Measurements from ENCODE around the gene PCDH19.

DNA sequence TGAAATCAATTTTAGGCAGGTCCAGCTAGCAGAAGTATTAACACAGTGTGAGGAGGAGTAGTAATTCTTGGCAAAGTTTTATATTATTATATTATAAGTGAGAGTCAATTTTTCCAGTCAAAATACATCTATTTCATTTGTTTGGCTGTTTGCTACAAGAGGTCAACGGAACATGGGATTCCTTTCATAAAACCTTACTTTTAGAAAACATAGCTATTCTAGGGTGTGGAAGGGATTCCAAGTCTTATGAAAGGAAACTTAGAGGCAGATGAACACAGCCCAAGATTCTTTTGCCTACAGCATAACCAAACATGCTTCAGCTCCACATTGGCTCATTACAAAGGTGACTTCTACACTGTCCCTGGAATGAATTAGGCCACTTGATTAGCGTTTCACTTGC is 29.9 kb upstream of the PCDH19 start:
- TF ChIP-seq POLR2AphosphoS5 (IDR thresholded peaks at IDR 0.05): no peak
- TF ChIP-seq, protein P1, sequence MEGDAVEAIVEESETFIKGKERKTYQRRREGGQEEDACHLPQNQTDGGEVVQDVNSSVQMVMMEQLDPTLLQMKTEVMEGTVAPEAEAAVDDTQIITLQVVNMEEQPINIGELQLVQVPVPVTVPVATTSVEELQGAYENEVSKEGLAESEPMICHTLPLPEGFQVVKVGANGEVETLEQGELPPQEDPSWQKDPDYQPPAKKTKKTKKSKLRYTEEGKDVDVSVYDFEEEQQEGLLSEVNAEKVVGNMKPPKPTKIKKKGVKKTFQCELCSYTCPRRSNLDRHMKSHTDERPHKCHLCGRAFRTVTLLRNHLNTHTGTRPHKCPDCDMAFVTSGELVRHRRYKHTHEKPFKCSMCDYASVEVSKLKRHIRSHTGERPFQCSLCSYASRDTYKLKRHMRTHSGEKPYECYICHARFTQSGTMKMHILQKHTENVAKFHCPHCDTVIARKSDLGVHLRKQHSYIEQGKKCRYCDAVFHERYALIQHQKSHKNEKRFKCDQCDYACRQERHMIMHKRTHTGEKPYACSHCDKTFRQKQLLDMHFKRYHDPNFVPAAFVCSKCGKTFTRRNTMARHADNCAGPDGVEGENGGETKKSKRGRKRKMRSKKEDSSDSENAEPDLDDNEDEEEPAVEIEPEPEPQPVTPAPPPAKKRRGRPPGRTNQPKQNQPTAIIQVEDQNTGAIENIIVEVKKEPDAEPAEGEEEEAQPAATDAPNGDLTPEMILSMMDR (IDR thresholded peaks at IDR 0.05): no peak

Measured in breast epithelium (tissue), 3 donors.